NB4 (cell line): ENCODE measurements around the gene TSSK2.

ENCODE experiments used
- DNase-seq: peaks from one replicate; pipeline ENCODE4 v3.0.0; 2010; ENCODE audit warnings: low read depth
- H3K4me3 ChIP-seq: one replicate; pipeline ENCODE4 v1.5.1; 2011; ENCODE audit warnings: mild to moderate bottlenecking, low read depth, low read length, moderate library complexity
- CTCF ChIP-seq: IDR thresholded peaks from one replicate; pipeline ENCODE4 v1.5.1; 2012; ENCODE audit warnings: low read depth, low read length
- MAX ChIP-seq: IDR thresholded peaks from 2 replicates; pipeline ENCODE4 v1.6.1; 2011; ENCODE audit warnings: low read depth, low read length
- MYC ChIP-seq: IDR thresholded peaks from 2 replicates; pipeline ENCODE4 v1.6.1; 2011; ENCODE audit warnings: low read depth, low read length
- POLR2A ChIP-seq: IDR thresholded peaks from 2 replicates; pipeline ENCODE4 v1.6.1; 2011; ENCODE audit warnings: mild to moderate bottlenecking; ENCODE audit not compliant: insufficient read length; ENCODE audit errors: extremely low read depth

The TSSK2 gene

GRCh38 chr22:19110064-19110458 is 21.0 kb upstream of the TSSK2 start:
- H3K4me3 ChIP-seq: peak overlapping the region; percentile 53
- DNase-seq: peak; percentile 56
- no peak for TF ChIP-seq MAX
- TF ChIP-seq POLR2A: no peak
- TF ChIP-seq MYC: no peak
- no peak for TF ChIP-seq CTCF

GRCh38 chr22:19110646-19111045 is 20.5 kb upstream of the TSSK2 start:
- DNase-seq: peak; percentile 21
- no peak for TF ChIP-seq CTCF
- TF ChIP-seq POLR2A: no peak
- TF ChIP-seq MYC: no peak
- no peak for TF ChIP-seq MAX

GRCh38 chr22:19111140-19111539 is 20.0 kb upstream of the TSSK2 start:
- peak; percentile 35 for DNase-seq
- no peak overlapping the region for H3K4me3 ChIP-seq
- TF ChIP-seq POLR2A (no peak), MAX (no peak), CTCF (no peak), MYC (no peak)

More at GRCh38 chr22:19110646-19111045, 20.5 kb upstream of the TSSK2 start:
- peak overlapping the region; percentile 37 for H3K4me3 ChIP-seq

- DNase-seq: no peak
- TF ChIP-seq MAX (no peak), CTCF (no peak), POLR2A (no peak), MYC (no peak)
- H3K4me3 ChIP-seq: no peak overlapping the region
Measured at GRCh38 chr22:19111584-19111983, 19.5 kb upstream of the TSSK2 start.

GRCh38 chr22:19113429-19113828 is 17.7 kb upstream of the TSSK2 start:
- no peak overlapping the region for H3K4me3 ChIP-seq
- no peak for TF ChIP-seq MYC
- DNase-seq: no peak

GRCh38 chr22:19114984-19115552 is 16.0 kb upstream of the TSSK2 start:
- no peak for DNase-seq
- TF ChIP-seq POLR2A (no peak), MAX (no peak), MYC (no peak), CTCF (no peak)
- H3K4me3 ChIP-seq: no peak overlapping the region
